Neuronal stem cell (in vitro differentiated cells): ENCODE measurements around the gene CDPF1.

ENCODE experiments used
- DNase-seq: peaks from one replicate; pipeline ENCODE4 v3.0.0-alpha.2; 2013; ENCODE audit warnings: low spot score
- H2AFZ ChIP-seq: one replicate; pipeline ENCODE4 v1.6.1; 2013; ENCODE audit warnings: mild to moderate bottlenecking, low read length, inconsistent platforms
- H2AK5ac ChIP-seq: 2 replicates; pipeline ENCODE4 v1.6.1; 2013; ENCODE audit warnings: low read depth, mild to moderate bottlenecking, inconsistent platforms, low read length, moderate library complexity, mixed read lengths
- H2BK120ac ChIP-seq: 2 replicates; pipeline ENCODE4 v1.6.1; 2013; ENCODE audit warnings: low read depth, mild to moderate bottlenecking, inconsistent platforms, low read length, moderate library complexity, mixed read lengths
- H2BK12ac ChIP-seq: one replicate; pipeline ENCODE4 v1.6.1; 2013; ENCODE audit warnings: low read length, inconsistent platforms
- H2BK15ac ChIP-seq: 2 replicates; pipeline ENCODE4 v1.6.1; 2013; ENCODE audit warnings: mild to moderate bottlenecking, low read length, inconsistent platforms, mixed read lengths
- H2BK5ac ChIP-seq: one replicate; pipeline ENCODE4 v1.6.1; 2013; ENCODE audit warnings: inconsistent platforms, mild to moderate bottlenecking, low read length, moderate library complexity
- H3K14ac ChIP-seq: one replicate; pipeline ENCODE4 v1.6.1; 2013; ENCODE audit warnings: low read length, inconsistent platforms
- H3K18ac ChIP-seq: 2 replicates; pipeline ENCODE4 v1.6.1; 2013; ENCODE audit warnings: low read length, inconsistent platforms
- H3K23ac ChIP-seq: 2 replicates; pipeline ENCODE4 v1.6.1; 2013; ENCODE audit warnings: low read depth, mild to moderate bottlenecking, mixed read lengths, low read length, inconsistent platforms; ENCODE audit not compliant: poor library complexity
- H3K27ac ChIP-seq: replicated peaks from 3 replicates; pipeline ENCODE4 v1.5.1; 2013; ENCODE audit warnings: low read length, inconsistent platforms
- H3K27me3 ChIP-seq, 3 experiments: 2 replicates each; pipeline ENCODE4 v1.6.1; 2013; ENCODE audit warnings: low read length in 3 of 3, mild to moderate bottlenecking in 2 of 3, inconsistent platforms in 1 of 3, low read depth in 1 of 3, mixed read lengths in 1 of 3, moderate library complexity in 1 of 3; ENCODE audit not compliant: control insufficient read depth in 3 of 3, insufficient read depth in 3 of 3
- H3K36me3 ChIP-seq, 2 donors: replicated peaks in 1 of 2; 2 replicates each; pipeline ENCODE4 v1.6.1; 2013; ENCODE audit warnings: low read length in 2 of 2; ENCODE audit not compliant: control insufficient read depth in 2 of 2, insufficient read depth in 2 of 2
- H3K4ac ChIP-seq: 2 replicates; pipeline ENCODE4 v1.6.1; 2013; ENCODE audit warnings: inconsistent platforms, mild to moderate bottlenecking, low read length, moderate library complexity
- H3K4me1 ChIP-seq, 2 donors: 1 replicate in 1 of 2; 2 replicates in 1 of 2; pipeline ENCODE4 v1.6.1; 2013; ENCODE audit warnings: low read length in 2 of 2, low read depth in 1 of 2; ENCODE audit not compliant: control insufficient read depth in 2 of 2, insufficient read depth in 1 of 2
- H3K4me2 ChIP-seq: one replicate; pipeline ENCODE4 v1.6.1; 2013; ENCODE audit warnings: mild to moderate bottlenecking, low read length, inconsistent platforms; ENCODE audit not compliant: insufficient read depth, poor library complexity, severe bottlenecking
- H3K4me3 ChIP-seq, 2 donors: 2 replicates each; pipeline ENCODE4 v1.5.1; 2013; ENCODE audit warnings: low read length in 2 of 2, mild to moderate bottlenecking in 2 of 2, inconsistent platforms in 1 of 2, moderate library complexity in 1 of 2
- H3K79me1 ChIP-seq: one replicate; pipeline ENCODE4 v1.6.1; 2013; ENCODE audit warnings: low read depth, mild to moderate bottlenecking, inconsistent platforms, low read length, moderate library complexity
- H3K9ac ChIP-seq: one replicate; pipeline ENCODE4 v1.6.1; 2013; ENCODE audit warnings: mild to moderate bottlenecking, low read depth, low read length, inconsistent platforms; ENCODE audit not compliant: poor library complexity
- H3K9me3 ChIP-seq, 2 donors: replicated peaks in 1 of 2; 2 replicates each; pipeline versions ENCODE3 to v1.6.1; 2013; ENCODE audit warnings: low read length in 2 of 2, mild to moderate bottlenecking in 2 of 2, inconsistent platforms in 1 of 2, low read depth in 1 of 2, mixed read lengths in 1 of 2, moderate library complexity in 1 of 2; ENCODE audit not compliant: control insufficient read depth in 2 of 2, insufficient read depth in 1 of 2
- H4K8ac ChIP-seq: one replicate; pipeline ENCODE4 v1.6.1; 2013; ENCODE audit warnings: low read depth, mild to moderate bottlenecking, inconsistent platforms, low read length, moderate library complexity
- H4K91ac ChIP-seq: one replicate; pipeline ENCODE4 v1.6.1; 2013; ENCODE audit warnings: low read length, low read depth, mild to moderate bottlenecking, inconsistent platforms; ENCODE audit not compliant: poor library complexity
- WGBS, 2 donors: extraction: QIAGEN DNeasy Blood & Tissue Kit; methylation state at CpG; one replicate each; pipeline ENCODE4 v1.1.7; 2013; ENCODE audit warnings: missing lambda C conversion rate in 2 of 2, mixed read lengths in 1 of 2; ENCODE audit not compliant: insufficient read length in 2 of 2, insufficient replicate concordance in 1 of 2; ENCODE audit errors: extremely low coverage in 2 of 2; 5-methylcytosine and 5-hydroxymethylcytosine counted together

Gene CDPF1

GRCh38 chr22:46241396-46242007 is 8.6 kb downstream of the CDPF1 start:
- H2BK120ac ChIP-seq, result no peak overlapping the region
- no peak for DNase-seq

DNA sequence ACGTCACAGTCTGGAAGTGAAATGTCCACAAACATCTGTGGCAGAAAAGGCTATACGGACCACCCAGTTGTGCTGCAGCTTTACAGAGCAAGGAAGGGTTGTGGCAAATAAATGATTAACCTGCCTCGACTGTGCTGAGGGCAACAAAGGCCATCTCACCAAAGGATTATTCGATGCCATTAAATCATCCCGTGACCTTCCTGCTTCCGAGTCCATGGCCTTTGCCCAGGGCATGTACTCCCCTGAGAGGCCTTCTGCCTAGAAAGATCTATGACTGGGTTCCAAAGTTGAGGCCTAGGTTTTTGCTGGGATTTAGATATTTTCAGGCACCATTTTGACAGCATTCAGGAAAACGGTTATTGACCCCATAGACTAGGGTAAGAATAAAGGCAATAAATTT is 9.2 kb downstream of the CDPF1 start:
- no peak overlapping the region for H2BK12ac ChIP-seq
- no peak overlapping the region for H3K27ac ChIP-seq
- H3K79me1 ChIP-seq, result peaks cover 1% of the 10 kb centered on the region
- H4K91ac ChIP-seq, result no peak overlapping the region
- H2BK15ac ChIP-seq, result no peak overlapping the region
- H2AFZ ChIP-seq, result no peak overlapping the region
- no CpG with 5 or more reads among the region's 7 CpGs for WGBS, 2 donors
- H4K8ac ChIP-seq, result no peak overlapping the region
- H2BK5ac ChIP-seq, result no peak overlapping the region
- H3K4ac ChIP-seq, result no peak overlapping the region
- H2AK5ac ChIP-seq, result no peak overlapping the region
- H3K27me3 ChIP-seq, result no peaks in the 10 kb centered on the region
- H3K4me1 ChIP-seq, result no peaks in the 10 kb centered on the region
- H3K4me2 ChIP-seq, result no peak overlapping the region
- DNase-seq, result no peak
- no peak overlapping the region for H3K18ac ChIP-seq
- H3K9ac ChIP-seq, result no peak overlapping the region
- no peak overlapping the region for H3K4me3 ChIP-seq
- no peak overlapping the region for H3K14ac ChIP-seq
- H3K23ac ChIP-seq, result no peak overlapping the region
- no peak overlapping the region for H2BK120ac ChIP-seq
- peaks cover 2 to 17% of the 10 kb centered on the region in 2 donors for H3K36me3 ChIP-seq
- no peaks in the 10 kb centered on the region for H3K9me3 ChIP-seq

More at GRCh38 chr22:46241396-46242007, 8.6 kb downstream of the CDPF1 start:
- Histone ChIP-seq H3K27me3 (no peaks in the 10 kb centered on the region), H4K8ac (no peak overlapping the region), H3K9ac (no peak overlapping the region), H4K91ac (no peak overlapping the region), H3K4me1 (no peaks in the 10 kb centered on the region), H2AK5ac (no peak overlapping the region), H2BK5ac (no peak overlapping the region), H3K4ac (no peak overlapping the region), H3K4me2 (no peak overlapping the region), H3K27ac (no peak overlapping the region), H3K4me3 (no peak overlapping the region), H2AFZ (no peak overlapping the region), H3K14ac (no peak overlapping the region), H3K23ac (no peak overlapping the region), H2BK12ac (no peak overlapping the region), H3K18ac (no peak overlapping the region), H3K36me3 (peaks cover 2 to 17% of the 10 kb centered on the region in 2 donors), H2BK15ac (no peak overlapping the region), H3K9me3 (no peaks in the 10 kb centered on the region), H3K79me1 (peaks cover 1% of the 10 kb centered on the region)
- WGBS, 2 donors, result no CpG with 5 or more reads among the region's 5 CpGs

DNA sequence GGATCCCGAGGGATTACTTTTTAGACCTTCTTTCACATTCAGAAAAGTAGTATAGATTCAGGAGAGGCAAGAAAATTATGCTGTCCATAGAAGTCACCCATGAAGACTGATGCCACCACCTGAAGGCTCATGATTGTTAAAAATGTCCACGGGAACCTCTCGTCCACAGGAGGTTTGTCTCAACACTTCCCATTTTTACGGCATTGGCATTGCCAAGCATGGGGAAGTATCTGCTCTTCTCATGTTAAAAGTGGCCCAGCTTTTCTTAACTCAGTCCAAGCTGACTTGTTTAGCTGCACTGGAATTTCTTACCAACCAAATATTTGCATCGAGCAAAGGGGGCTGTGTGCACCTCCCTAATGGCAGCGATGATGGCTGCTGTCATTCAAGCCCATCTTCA is 9.6 kb downstream of the CDPF1 start:
- WGBS, 2 donors, result no CpG with 5 or more reads among the region's 6 CpGs
- no peak overlapping the region for H2BK5ac ChIP-seq
- H3K27ac ChIP-seq, result no peak overlapping the region
- H3K14ac ChIP-seq, result no peak overlapping the region
- no peak overlapping the region for H2AFZ ChIP-seq
- DNase-seq, result no peak
- H3K36me3 ChIP-seq, result peaks cover 2 to 17% of the 10 kb centered on the region in 2 donors
- H3K4ac ChIP-seq, result no peak overlapping the region
- H2BK12ac ChIP-seq, result no peak overlapping the region
- H2BK15ac ChIP-seq, result no peak overlapping the region
- no peak overlapping the region for H4K91ac ChIP-seq
- H3K27me3 ChIP-seq, result no peaks in the 10 kb centered on the region
- no peak overlapping the region for H2BK120ac ChIP-seq
- no peaks in the 10 kb centered on the region for H3K4me1 ChIP-seq
- H2AK5ac ChIP-seq, result no peak overlapping the region
- no peaks in the 10 kb centered on the region for H3K9me3 ChIP-seq
- peaks cover 1% of the 10 kb centered on the region for H3K79me1 ChIP-seq
- no peak overlapping the region for H3K9ac ChIP-seq
- no peak overlapping the region for H3K4me2 ChIP-seq
- no peak overlapping the region for H3K23ac ChIP-seq
- no peak overlapping the region for H3K18ac ChIP-seq
- no peak overlapping the region for H3K4me3 ChIP-seq
- H4K8ac ChIP-seq, result no peak overlapping the region

- H2BK12ac ChIP-seq, result no peak overlapping the region
- H3K4me2 ChIP-seq, result no peak overlapping the region
- no peak overlapping the region for H2AK5ac ChIP-seq
- no peak overlapping the region for H2AFZ ChIP-seq
- no peak overlapping the region for H3K27ac ChIP-seq
- H3K36me3 ChIP-seq, result peaks cover 2 to 15% of the 10 kb centered on the region in 2 donors
- H2BK120ac ChIP-seq, result no peak overlapping the region
- no peak overlapping the region for H3K23ac ChIP-seq
- H3K14ac ChIP-seq, result no peak overlapping the region
- H3K4me1 ChIP-seq, result no peaks in the 10 kb centered on the region
- peak overlapping the region; percentile 32 for H3K9ac ChIP-seq
- H2BK5ac ChIP-seq, result no peak overlapping the region
- no peak overlapping the region for H4K91ac ChIP-seq
- H3K4ac ChIP-seq, result no peak overlapping the region
- H3K27me3 ChIP-seq, result no peaks in the 10 kb centered on the region
- H2BK15ac ChIP-seq, result no peak overlapping the region
- WGBS, 2 donors, result no CpG with 5 or more reads among the region's 2 CpGs
- H3K9me3 ChIP-seq, result no peaks in the 10 kb centered on the region
- no peak overlapping the region for H4K8ac ChIP-seq
- H3K4me3 ChIP-seq, result no peak overlapping the region
- no peak for DNase-seq
- H3K18ac ChIP-seq, result no peak overlapping the region
- peaks cover 1% of the 10 kb centered on the region for H3K79me1 ChIP-seq
Measured at GRCh38 chr22:46240073-46240472, 10.0 kb downstream of the CDPF1 start.
